ENCODE results near the gene MYO7A.
A peak's percentile ranks its signal among the peaks of the same experiment; 100 is the strongest.

The MYO7A gene

DNA sequence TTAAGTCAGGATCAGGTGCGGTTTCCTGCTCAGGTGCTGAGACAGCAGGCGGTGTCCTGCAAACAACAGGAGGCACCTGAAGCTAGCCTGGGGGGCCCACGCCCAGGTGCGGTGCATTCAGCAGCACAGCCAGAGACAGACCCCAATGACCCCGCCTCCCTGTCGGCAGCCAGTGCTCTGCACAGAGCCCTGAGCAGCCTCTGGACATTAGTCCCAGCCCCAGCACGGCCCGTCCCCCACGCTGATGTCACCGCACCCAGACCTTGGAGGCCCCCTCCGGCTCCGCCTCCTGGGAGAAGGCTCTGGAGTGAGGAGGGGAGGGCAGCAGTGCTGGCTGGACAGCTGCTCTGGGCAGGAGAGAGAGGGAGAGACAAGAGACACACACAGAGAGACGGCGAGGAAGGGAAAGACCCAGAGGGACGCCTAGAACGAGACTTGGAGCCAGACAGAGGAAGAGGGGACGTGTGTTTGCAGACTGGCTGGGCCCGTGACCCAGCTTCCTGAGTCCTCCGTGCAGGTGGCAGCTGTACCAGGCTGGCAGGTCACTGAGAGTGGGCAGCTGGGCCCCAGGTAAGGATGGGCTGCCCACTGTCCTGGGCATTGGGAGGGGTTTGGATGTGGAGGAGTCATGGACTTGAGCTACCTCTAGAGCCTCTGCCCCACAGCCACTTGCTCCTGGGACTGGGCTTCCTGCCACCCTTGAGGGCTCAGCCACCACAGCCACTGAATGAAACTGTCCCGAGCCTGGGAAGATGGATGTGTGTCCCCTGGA lies at the start of gene MYO7A:
MYO7A (plus strand) TSS at position 327 of the 772 bp plus-strand sequence. CDS start 2,389 bp downstream, outside the sequence.
- DNase-seq, result no peak

DNA sequence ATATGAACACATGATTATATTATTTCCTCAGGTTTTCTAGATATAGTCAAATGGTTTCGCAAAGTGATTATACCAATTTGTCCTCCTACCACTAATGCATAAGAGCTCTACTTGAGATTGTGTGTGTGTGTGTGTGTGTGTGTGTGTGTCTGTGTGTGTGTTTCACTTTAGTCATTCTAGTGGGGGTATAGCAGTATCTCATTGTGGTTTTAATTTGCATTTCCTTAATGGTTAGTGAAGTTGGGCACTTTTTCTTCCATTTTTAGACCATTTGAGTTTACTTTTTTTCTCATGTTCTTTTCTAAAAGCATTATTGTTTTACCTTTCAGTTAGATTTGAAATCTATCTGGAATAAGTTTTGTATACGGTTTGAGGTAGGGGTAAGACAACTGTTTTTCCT lies 48.4 kb upstream of the MYO7A start:
- DNase-seq, result no peak

DNA sequence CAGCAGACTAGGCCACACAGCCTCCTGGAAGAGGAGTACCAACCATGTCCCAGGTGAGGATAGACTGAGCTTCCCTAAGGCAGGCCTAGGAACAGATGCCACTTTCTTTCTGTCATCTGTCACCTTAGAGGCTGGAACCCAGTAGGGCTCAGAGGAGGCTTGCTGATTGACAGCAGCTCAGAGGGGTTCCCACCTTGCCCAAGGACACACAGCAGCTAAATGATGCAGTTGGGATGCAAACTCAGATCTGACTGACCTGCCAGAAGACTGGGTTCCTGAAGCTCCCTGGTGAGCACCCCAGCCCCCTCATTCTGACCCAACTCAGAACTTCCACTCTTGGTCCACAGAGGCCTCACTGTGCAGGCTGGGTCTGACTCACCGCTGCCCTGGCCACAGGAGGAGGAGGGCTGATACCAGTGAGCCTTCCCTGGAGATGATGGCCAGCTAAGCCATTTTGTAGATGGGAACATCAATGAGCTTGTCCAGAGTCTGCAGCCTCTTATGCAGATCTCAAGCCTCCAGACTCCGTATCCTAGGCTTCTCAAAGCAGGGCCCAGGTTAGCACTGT lies 47.3 kb upstream of the MYO7A start:
- no peak for DNase-seq

DNA sequence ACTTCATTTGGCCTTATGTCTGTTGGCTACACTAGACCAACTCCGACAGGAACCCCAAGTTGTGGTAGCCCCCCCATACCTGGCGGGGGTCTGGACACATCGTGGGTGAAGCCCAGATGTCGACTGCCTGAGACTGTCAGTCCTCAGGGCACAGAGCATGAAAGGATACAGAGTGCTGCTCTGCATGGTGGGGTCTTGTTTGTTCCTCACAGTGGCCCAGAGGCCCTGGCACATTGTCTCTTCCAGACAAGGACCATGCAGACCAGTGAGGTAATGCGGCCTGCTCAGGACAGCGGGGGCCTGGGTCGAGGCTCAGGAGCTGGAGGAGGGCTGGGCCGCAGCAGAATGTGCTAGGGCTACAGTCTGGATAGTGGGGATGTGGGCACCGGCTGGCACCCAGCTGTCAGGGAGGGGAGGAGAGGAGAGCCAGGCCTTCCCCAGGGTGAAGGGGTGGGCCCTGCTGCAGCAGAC lies 46.6 kb upstream of the MYO7A start:
- DNase-seq, result no peak

DNA sequence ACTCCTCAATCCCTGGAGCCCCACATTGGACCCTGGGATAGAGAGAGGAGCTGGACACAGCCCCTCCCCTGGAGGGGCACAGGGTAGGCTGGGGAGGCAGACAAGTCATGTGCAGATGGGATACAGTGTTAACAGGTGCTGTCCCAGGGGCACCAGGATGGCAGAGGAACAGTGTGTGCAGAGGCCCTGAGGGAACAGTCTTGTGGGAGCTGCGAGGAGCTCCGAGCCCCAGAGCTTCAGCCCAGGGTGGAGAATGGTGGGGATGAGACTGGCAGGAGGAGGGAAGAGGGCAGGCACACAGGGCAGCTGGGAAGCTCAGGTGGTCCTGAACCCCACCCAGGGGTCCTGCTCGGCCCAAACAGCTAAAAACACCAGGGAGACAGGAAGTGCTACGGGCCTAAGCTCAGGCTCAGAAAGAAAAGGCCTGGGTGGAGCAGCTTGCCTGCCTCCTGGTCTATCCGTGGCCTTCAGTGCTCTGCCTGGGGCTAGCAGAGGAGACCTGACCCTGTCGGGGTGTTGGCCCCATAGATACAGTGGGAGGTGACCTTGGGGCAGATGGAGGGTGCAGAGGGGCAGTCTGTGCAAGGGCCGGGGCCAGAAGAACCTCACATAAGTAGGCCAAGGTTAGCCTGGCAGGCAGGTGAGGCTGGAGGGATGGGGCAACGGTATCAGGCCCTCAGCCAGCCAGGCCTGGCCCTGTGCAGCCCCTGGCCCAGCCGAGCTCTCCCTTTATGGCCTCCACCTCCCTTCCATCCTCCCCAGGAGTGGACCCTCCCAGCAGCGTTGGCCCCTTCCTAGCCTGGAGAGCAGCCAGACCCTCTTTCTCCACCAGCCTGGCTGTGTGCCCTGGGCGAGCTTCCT lies 45.8 kb upstream of the MYO7A start:
- DNase-seq, result no peak

DNA sequence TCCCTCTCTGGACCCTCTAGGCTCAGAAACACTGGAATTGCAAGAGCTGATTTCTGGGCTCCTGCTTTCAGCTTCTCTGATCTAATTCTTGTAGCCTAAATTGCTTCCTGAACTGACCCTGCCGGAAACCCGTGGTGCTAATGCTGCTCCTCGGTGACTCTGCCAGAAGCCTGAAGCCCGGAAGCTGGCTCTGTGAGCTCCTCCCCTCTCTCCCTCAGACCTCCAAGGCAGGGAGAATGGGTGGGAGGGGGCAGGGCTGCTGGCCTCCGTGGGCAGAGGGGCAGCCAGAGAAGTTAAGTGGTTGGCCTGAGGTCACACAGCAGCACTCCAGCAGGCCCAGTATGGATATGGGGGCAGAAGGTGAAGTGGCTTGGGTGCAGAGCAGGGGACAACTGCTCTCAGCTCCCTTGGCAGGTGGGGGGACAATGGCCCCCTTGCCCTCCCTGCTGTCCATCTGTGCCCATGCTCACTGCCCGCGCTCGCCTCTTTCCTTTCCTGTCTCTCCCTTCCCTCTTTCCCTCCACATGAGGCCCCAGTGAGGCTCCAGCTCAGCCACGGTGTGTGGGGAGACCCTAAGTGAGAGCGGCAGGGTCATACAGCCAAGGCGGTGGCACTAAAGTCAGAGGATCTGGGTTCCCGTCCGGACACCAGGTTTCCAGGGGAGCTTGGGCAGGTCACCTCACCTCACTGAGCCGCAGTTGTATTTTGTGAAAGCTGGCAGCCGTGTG lies 45.0 kb upstream of the MYO7A start:
- peak; percentile 56 to 63 for DNase-seq

DNA sequence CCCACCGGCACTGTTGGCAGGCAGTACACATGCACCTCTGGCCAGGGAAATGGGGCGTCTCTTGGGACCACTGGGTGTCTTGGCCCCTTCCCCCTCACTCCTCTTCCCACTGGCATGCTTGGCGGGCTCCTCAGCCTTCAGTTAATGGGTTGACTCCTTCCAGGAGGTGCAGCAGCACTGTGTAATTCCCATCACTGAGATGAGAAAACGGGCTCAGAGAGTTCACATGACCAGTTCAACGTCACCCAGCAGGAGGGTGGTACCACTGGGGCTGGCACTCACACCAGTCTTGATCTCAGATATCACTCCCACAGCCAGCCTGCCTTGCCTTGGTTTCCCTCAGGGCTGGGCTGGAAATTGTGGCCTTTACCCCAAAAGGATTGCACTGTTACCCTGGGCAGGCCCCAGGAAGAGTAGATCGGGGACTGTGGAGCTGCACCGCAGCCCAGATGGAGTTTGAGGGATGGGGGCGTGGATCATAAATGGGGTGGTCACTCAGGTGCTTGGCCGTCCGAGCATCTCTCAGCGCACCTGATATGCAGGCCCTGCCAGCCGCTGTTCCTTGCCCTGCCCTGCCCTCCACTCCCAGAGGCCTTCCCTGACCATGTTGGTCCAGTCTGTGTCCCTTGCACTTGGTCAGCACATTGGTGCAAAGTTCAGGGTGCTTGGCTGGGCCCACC lies 44.3 kb upstream of the MYO7A start:
- DNase-seq, result no peak

DNA sequence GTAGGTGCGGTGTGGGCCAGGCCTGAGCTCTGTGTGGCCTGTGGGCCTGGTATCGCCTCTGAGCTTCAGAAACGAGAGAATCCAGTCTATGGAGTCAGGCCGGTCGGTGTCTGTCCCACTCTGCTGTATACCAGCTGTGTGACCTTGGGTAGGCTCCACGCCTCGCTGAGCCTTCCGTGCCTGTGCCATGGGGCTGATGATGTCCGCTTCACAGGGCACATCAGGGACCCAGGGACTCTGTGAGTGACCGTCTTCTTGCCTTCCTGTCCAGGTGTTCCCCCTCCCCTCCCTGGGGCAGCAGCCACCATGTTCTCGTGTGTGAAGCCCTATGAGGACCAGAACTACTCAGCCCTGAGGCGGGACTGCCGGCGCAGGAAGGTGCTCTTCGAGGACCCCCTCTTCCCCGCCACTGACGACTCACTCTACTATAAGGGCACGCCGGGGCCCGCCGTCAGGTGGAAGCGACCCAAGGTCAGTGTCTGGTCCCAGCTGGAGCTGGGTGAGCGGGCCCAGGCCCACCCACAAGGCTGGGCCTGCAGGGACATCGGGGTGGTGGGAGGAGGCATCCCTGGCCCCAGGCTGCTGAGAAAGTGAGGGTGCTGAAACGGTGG lies 43.4 kb upstream of the MYO7A start:
- no peak for DNase-seq

DNA sequence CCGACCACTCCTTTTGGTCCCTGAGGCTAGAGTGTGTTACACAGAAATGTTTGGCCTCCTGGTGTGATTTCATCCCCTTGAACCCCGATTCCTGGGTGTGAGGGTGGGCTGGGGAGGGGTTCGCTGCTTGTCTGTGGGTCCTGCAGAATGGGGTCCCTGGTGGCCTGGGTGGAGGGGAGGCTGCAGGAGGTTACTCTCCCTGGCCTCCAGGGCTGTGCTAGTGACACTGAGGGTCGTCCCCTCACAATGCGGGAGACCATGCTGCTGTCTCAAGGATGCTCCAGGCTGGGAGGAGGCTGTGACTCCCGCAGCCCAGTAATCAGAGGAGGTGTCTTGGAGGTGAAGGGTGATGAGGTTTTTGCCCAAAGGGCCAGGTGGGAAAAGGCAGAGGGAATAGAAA lies 42.4 kb upstream of the MYO7A start:
- DNase-seq, result no peak

DNA sequence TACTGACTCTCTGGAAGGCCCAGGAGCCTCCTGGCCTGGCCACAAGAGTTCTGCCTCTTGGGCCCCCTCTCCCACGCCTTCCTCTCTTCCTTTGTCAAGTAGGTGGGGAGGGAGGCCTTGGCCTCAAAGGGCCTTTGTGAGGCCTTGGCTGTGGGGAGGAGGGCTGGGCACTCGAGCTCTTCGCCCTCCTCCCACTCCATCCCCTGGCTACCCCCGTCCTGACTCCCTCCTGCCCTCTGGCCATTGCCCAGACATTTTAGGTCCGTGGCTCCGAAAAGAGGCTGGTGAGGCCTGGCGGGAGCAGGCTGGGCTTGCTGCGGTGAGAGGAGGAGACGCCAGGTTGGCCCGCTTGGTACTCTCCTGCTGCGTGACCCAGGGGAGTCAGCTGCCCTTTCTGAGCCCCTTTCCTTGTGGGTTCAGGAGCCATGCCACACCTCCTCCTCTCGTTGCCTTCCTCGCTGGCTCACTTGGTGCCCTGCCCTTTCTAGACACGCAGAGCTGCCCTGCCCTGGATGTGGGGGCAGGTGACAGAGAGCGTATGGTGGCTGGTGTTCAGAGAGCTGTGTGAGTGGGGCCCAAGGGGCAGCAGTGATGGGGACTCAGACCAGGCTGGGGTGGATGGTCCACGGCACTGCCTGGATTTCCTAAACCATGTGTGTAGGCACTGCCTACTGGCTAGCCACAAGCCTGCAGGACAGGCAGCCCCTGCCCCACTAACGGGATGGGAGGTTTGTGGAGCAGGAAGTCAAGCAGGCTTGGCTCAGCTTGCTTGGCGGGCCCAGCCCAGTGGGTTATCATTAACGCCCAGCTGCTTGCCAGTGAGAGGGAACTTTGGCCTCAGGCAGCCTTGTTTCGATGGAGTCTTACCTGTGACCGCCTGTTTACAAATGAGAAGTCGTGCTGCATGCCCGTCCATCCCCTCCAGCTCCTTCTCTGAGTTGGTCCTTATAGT lies 41.2 kb upstream of the MYO7A start:
- no peak for DNase-seq

DNA sequence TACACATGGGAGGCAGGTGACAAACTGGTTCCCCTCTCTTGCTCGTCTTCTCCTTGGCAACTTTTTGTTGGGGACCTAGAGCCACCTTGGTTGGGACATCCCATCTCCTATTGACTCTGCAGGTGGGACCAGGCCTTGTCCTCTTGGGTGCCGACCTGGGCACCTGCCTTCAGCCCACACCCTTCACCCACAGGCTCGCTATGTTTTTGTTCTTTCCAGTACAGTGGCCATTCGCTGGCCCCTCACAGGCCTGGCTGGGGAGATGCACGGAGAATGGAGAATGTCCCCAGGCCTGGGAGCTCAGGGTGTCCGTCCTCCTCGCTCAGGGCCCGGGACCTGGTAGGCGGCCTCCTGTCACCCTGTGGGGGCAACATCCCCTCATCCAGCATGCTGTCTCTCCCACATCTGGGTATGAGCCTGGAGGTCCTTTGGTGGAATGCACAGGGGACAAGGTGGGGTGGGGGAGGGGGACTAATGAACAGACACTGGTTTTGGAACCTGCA lies 40.3 kb upstream of the MYO7A start:
- DNase-seq, result no peak

DNA sequence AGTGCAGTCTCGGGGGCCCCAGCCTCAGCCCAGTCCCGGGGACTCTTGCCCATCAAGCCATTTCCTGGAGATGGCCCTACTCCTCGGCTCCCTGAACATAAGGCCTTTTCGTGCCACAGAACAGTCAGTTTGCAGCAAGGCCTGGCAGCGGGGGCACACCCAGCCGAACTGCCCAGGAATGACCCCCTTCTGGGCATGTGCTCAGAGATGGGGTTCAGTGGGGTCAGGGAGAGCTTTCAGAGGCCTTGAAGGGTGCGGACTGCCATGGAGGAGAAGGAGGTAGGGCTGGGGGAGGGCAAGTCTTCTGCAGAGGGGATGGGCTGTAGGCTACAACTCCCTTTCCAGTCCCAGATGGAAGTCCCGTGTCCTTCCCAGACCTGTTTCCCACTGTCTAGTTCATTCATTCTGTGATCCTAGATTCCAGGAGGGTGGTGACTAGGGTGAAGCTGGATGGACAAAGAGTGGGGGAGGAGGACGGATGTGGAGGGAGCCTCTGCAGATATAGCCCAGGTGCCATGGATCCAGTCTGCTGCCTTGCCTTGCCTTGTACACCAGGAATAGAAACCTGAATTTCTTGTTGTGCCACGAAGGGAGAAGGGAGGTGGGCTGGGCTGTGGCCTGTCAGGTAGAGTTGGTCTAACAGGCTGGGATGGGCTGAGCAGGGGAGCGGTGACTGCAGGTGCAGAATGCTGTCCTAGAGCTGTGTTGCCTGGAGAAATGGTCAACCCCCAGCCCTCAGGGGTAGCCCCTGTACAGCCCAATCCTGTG lies 39.6 kb upstream of the MYO7A start:
- no peak for DNase-seq

DNA sequence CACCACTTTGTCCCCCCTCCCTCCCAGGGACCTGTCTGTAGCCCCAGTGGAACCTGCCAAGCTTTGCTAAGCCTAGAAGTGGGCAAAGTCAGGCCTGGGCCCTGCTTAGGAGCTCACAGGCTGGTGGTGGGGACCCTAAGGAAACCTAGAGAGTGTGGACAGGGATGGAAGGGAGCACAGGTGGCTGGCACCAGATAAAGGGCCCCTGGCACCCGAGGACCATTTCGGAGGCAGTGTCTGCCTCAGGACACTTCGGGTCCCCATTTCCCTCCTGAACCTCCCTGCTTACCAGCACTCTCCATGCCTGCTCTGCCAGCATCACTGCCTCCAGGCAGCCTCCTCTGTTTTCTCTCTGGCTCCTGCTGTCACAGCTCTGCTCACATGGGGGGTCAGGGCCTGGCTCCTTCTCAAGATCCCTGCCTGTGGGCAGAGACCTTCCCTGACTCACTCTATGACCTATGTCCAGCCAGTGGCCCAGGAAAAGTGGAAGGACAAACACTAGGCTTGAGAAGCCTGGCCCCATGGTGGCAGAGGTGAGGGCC lies 39.0 kb upstream of the MYO7A start:
- DNase-seq, result no peak

DNA sequence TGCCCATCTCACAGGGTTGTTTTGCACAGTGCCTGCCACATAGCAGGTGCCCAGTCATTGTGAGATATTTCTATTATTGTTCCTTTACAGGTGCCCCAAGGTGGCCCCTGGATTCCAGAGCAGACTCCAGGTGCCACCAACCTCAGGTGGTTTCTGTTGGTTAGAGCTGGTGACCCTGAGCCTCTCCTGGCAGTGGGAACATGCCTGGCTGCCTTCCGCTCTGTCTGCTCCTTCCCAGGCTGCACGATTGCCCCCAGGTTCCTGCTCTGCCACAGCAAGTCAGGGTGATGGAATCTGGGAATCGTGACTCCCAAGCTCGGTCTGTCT lies 38.0 kb upstream of the MYO7A start:
- DNase-seq, result no peak

DNA sequence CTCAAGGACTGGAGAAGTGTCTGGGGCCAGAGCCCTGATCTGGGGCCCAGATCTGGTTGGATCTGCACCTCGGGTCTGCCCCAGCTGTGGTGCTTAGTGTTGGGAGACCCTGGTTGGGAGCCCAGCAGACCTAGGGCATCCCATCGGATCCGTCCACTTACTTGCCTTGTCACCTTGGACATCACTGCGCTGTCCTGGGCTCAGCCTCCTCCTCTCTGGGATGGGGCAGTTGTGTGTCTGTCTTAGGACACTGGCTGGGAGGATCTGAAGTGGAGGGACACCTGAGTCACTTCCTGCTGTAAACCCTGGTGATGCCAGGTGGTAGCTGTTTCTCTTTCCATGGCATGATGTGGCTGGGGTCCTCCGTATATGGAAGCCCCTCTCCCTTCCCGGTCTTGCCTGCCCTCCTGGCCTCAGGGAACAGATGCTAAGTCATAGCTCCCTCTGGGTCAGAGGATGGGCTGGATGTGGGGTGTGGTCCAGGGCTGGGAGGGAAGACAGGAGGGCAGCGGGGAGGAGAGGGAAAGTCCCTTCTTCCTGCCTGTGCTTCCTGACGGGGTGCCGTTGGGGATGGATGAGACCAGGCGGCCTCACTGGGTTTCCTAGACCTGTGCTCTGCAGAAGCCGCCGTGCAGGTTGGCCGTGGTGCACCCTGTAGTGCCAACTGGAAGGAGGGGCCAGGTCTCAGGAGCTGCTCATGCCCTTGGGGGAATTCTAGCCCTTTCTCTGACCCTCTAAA lies 37.5 kb upstream of the MYO7A start:
- no peak for DNase-seq

DNA sequence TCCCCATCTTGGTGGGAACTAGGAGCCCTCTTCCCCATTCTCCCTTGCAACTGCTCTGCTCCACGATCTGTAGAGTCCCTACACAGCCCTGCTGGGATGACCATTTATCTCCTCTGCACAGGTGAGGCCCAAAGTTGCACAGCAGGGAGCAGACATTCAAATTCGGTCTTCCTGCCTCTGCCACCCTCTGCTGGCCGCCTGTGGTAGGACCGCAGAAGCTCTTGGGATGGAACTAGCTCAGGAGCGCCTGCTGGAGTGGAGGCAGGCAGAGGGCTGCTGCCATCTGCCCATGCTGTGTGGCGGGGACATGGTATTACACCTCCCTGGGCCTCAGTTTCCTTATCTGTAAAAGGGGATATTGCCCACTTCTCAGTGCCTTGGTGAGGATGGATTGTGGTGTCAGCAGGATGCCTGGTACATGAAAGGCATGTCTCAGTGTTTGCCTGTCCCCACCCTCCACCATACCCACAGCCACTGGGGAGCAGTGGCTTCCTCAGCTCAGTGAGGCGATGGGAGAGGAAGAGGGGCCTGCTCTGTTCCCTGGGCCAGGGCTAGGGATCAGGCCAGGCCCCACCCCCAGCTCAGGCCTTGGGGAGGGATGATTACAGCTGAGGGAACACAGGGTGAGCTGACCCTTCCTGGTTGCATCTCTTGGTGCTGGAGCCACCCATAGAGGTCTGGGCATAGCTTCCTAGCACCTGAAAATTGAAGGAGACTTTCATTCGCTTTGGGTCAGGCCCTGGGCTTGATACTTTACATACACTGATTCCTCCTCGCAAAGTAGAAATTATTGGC lies 36.7 kb upstream of the MYO7A start:
- peak; percentile 52 to 62 for DNase-seq

DNA sequence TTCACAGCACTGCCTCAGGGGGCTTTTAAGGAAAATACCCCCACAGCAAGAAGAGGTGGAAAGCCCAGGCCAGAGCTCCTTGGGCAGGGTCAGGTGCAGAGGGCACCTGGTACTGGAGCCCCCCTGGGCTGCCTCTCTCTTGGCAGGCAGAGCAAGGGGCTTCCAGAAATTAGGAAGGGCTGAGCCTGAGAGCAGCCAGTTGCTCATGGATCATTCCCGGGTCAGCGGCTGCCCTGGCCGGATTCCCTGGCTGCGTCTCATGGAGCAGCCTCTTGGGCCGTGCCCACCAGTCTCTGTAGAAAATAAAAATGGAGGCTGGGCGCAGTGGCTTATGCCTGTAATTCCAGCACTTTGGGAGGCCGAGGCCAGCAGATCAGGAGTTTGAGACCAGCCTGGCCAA lies 35.7 kb upstream of the MYO7A start:
- DNase-seq, result no peak
